KMS-11 (cell line): ENCODE data around the gene TPRN.

Experiments
- H2AFZ ChIP-seq: fragments of 200-600 bp; sonication (generic); 2 replicates; pipeline ENCODE4 v1.6.1; 2016; ENCODE audit warnings: antibody characterized with exemption, mixed run types, low read depth
- H3K27ac ChIP-seq: fragments of 200-600 bp; sonication (generic); 2 replicates; pipeline ENCODE4 v1.6.1; 2016; ENCODE audit warnings: mild to moderate bottlenecking, mixed run types
- H3K27me3 ChIP-seq: fragments of 200-600 bp; sonication (generic); 2 replicates; pipeline ENCODE4 v1.6.1; 2017; ENCODE audit warnings: mild to moderate bottlenecking, low read depth, mixed run types, moderate library complexity; ENCODE audit not compliant: insufficient read depth
- H3K36me3 ChIP-seq: fragments of 200-600 bp; sonication (generic); 2 replicates; pipeline ENCODE4 v1.6.1; 2017; ENCODE audit warnings: mild to moderate bottlenecking, mixed run types; ENCODE audit not compliant: insufficient read depth
- H3K4me1 ChIP-seq: fragments of 200-600 bp; sonication (generic); 2 replicates; pipeline ENCODE4 v1.6.1; 2016; ENCODE audit warnings: mild to moderate bottlenecking, low read depth, mixed run types; ENCODE audit not compliant: poor library complexity, severe bottlenecking
- H3K4me2 ChIP-seq: fragments of 200-600 bp; sonication (generic); 2 replicates; pipeline ENCODE4 v1.7.0; 2016; ENCODE audit warnings: mild to moderate bottlenecking, mixed run types
- H3K4me3 ChIP-seq: fragments of 200-600 bp; sonication (generic); IDR thresholded peaks from 2 replicates; pipeline ENCODE4 v1.6.1; 2017; ENCODE audit warnings: low read depth, low read length, mixed read lengths; ENCODE audit not compliant: insufficient read depth
- H3K79me2 ChIP-seq: fragments of 200-600 bp; sonication (generic); 2 replicates; pipeline ENCODE4 v1.6.1; 2016; ENCODE audit warnings: low read depth, mixed run types; ENCODE audit not compliant: insufficient read depth
- H3K9ac ChIP-seq: fragments of 200-600 bp; sonication (generic); 2 replicates; pipeline ENCODE4 v1.6.1; 2016; ENCODE audit warnings: mild to moderate bottlenecking, mixed run types
- H4K20me1 ChIP-seq: fragments of 200-600 bp; sonication (generic); 2 replicates; pipeline ENCODE4 v1.6.1; 2016; ENCODE audit warnings: mild to moderate bottlenecking, mixed run types; ENCODE audit not compliant: insufficient read depth
- CTCF ChIP-seq: fragments of 200-600 bp; sonication (generic); conservative IDR thresholded peaks from 2 replicates; pipeline ENCODE4 v1.6.1; 2017; ENCODE audit warnings: low read depth, mild to moderate bottlenecking, antibody characterized with exemption, low read length, moderate library complexity, mixed read lengths

Gene TPRN

GRCh38 chr9:137185921-137186320 is 14.6 kb downstream of the TPRN start:
- TF ChIP-seq CTCF: no peak
- H3K4me1 ChIP-seq: peaks cover 24% of the 10 kb centered on the region
- no peaks in the 10 kb centered on the region for H3K27me3 ChIP-seq
- peaks cover 31% of the 10 kb centered on the region for H3K79me2 ChIP-seq
- H3K4me2 ChIP-seq: no peak overlapping the region
- H3K36me3 ChIP-seq: no peaks in the 10 kb centered on the region
- H2AFZ ChIP-seq: no peak overlapping the region
- H3K9ac ChIP-seq: no peak overlapping the region
- no peaks in the 10 kb centered on the region for H4K20me1 ChIP-seq
- no peak overlapping the region for H3K4me3 ChIP-seq
- no peak overlapping the region for H3K27ac ChIP-seq

- peaks cover 16% of the 10 kb centered on the region for H3K4me1 ChIP-seq
- no peak overlapping the region for H3K4me3 ChIP-seq
- H2AFZ ChIP-seq: no peak overlapping the region
- H3K9ac ChIP-seq: no peak overlapping the region
- no peak for TF ChIP-seq CTCF
- H3K4me2 ChIP-seq: no peak overlapping the region
- no peak overlapping the region for H3K27ac ChIP-seq
- no peaks in the 10 kb centered on the region for H4K20me1 ChIP-seq
- peaks cover 26% of the 10 kb centered on the region for H3K79me2 ChIP-seq
- no peaks in the 10 kb centered on the region for H3K27me3 ChIP-seq
- no peaks in the 10 kb centered on the region for H3K36me3 ChIP-seq
Measured at GRCh38 chr9:137184881-137185660, 15.5 kb downstream of the TPRN start.

- TF ChIP-seq CTCF: no peak
- Histone ChIP-seq H3K36me3 (no peaks in the 10 kb centered on the region), H3K4me1 (peaks cover 12% of the 10 kb centered on the region)
Measured at GRCh38 chr9:137183980-137184595, 16.5 kb downstream of the TPRN start.

GRCh38 chr9:137182836-137183235 is 17.7 kb downstream of the TPRN start:
- Histone ChIP-seq H3K4me1 (peaks cover 12% of the 10 kb centered on the region), H3K27ac (no peak overlapping the region), H3K36me3 (no peaks in the 10 kb centered on the region), H3K4me2 (no peak overlapping the region), H3K27me3 (no peaks in the 10 kb centered on the region), H3K9ac (no peak overlapping the region), H3K4me3 (no peak overlapping the region), H2AFZ (no peak overlapping the region), H4K20me1 (no peaks in the 10 kb centered on the region), H3K79me2 (peaks cover 16% of the 10 kb centered on the region)
- TF ChIP-seq CTCF: no peak

More at GRCh38 chr9:137183980-137184595, 16.5 kb downstream of the TPRN start:
- no peak overlapping the region for H3K4me3 ChIP-seq
- no peak overlapping the region for H3K27ac ChIP-seq
- peaks cover 20% of the 10 kb centered on the region for H3K79me2 ChIP-seq
- no peak overlapping the region for H3K9ac ChIP-seq
- H3K4me2 ChIP-seq: no peak overlapping the region
- no peak overlapping the region for H2AFZ ChIP-seq
- no peaks in the 10 kb centered on the region for H4K20me1 ChIP-seq
- no peaks in the 10 kb centered on the region for H3K27me3 ChIP-seq
